ENCODE data around the gene CCDC174.

GRCh38 chr3:14678015-14678503, 26.5 kb downstream of the CCDC174 start:
- TF ChIP-seq CTCF (conservative IDR thresholded peaks at IDR 0.05 in 1 of 2, IDR thresholded peaks at IDR 0.05 in 1 of 2; ENCODE audit: extremely low read depth in 1 of 2, insufficient read depth in 1 of 2, low read depth in 1 of 2, low read length in 2 of 2), result no peak
- TF ChIP-seq EZH2 (IDR thresholded peaks at IDR 0.05; ENCODE audit: borderline replicate concordance, low read length), result no peak

Data from mammary epithelial cell (primary cell).